GM12874 (cell line): ENCODE data around the gene MAB21L1.

ENCODE experiments used
- TF ChIP-seq, protein P1 (sequence below): IDR thresholded peaks from 2 replicates; pipeline ENCODE4 v1.5.1; 2011; ENCODE audit warnings: low read depth, mild to moderate bottlenecking, control low read depth, low read length, moderate library complexity; ENCODE audit not compliant: insufficient read depth

MAB21L1 gene

DNA sequence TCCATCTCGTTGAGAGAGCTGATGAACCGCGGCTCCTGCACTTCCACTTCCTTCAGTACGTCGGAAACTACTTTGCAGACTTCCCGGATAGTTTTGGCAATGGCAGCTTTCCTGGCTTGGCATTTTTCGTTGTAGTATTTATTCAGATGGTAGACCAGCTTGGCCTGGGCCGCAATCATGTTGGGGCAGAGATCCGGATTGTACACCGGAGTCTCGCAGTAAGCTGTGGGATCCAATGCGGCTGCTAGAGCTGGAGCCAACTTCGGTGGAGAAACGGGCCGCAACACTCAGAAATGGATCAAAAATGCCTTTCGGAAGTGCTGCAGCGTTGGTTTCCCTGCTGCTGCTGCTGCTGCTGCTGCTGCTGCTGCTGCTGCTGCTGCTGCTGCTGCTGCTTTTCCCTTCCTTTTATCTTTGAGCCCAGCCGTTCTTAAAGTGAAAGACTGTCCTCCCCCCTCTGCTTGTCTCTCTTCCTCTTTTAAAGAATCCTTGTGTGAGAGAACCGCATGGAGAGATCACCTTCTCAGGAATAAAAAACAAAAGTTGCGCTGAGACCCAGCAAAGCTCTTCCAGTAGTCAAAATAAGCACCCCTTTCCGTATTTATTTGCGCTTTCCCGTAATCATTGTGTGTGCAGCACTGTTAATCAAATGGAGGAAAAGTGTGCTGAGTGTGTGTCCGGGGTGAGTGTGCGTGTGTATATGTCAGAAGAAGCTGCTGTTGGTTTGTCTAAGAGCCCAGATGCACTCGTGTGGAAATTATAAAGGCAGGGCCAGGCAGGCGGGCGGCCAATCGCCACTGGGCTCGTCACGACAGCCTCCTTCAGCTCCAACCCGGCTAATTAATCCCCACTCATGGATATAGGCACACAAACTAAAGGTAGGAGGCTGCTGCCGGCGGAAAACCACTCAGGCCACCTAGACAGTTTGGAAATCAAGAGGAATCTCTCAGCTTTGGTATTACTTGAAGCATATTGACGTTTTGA is at the start of gene MAB21L1:
Gene MAB21L1 (minus strand): TSS at position 730 of the 984 bp plus-strand sequence. CDS start 551 bp downstream, at position 179.
- TF ChIP-seq, protein P1, sequence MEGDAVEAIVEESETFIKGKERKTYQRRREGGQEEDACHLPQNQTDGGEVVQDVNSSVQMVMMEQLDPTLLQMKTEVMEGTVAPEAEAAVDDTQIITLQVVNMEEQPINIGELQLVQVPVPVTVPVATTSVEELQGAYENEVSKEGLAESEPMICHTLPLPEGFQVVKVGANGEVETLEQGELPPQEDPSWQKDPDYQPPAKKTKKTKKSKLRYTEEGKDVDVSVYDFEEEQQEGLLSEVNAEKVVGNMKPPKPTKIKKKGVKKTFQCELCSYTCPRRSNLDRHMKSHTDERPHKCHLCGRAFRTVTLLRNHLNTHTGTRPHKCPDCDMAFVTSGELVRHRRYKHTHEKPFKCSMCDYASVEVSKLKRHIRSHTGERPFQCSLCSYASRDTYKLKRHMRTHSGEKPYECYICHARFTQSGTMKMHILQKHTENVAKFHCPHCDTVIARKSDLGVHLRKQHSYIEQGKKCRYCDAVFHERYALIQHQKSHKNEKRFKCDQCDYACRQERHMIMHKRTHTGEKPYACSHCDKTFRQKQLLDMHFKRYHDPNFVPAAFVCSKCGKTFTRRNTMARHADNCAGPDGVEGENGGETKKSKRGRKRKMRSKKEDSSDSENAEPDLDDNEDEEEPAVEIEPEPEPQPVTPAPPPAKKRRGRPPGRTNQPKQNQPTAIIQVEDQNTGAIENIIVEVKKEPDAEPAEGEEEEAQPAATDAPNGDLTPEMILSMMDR: no peak

DNA sequence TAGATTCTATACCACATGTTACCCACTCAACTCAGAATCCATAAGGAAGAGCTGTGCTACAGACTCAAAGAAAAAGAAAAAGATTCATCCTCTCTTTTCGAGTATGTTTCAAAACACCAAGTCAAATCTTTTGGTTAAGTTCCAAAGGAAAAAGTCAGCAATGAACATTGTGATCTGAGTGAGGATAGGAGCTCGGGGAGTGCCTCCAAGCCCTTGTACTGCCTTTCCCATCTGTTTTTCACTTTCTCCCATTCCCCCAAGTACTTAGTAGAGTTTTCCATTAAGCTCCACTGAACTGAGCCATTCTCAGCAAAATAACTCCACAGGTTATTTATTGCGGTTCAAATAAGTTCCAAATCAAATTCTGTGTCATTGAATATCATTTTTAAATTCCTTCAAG is 47.7 kb upstream of the MAB21L1 start:
- TF ChIP-seq, protein P1: no peak

GRCh38 chr13:35518337-35518946 is 42.0 kb upstream of the MAB21L1 start:
- TF ChIP-seq, protein P1: no peak

GRCh38 chr13:35514801-35515502 is 38.5 kb upstream of the MAB21L1 start:
- TF ChIP-seq, protein P1: no peak

GRCh38 chr13:35514061-35514477 is 37.6 kb upstream of the MAB21L1 start:
- TF ChIP-seq, protein P1: no peak

- TF ChIP-seq, protein P1: no peak
Measured at GRCh38 chr13:35512271-35512920, 35.9 kb upstream of the MAB21L1 start.
